Mesendoderm (in vitro differentiated cells): ENCODE measurements around the gene PRRG3.

ENCODE experiments used
- DNase-seq: peaks from one replicate; pipeline ENCODE4 v3.0.0; 2013
- H2AK5ac ChIP-seq: 2 replicates; pipeline ENCODE4 v1.6.1; 2013; ENCODE audit warnings: low read length, inconsistent platforms
- H2BK120ac ChIP-seq: 2 replicates; pipeline ENCODE4 v1.6.1; 2013; ENCODE audit warnings: low read depth, mild to moderate bottlenecking, low read length, moderate library complexity, mixed read lengths
- H2BK15ac ChIP-seq: replicated peaks from 2 replicates; pipeline ENCODE4 v1.6.1; 2013; ENCODE audit warnings: low read depth, mild to moderate bottlenecking, moderate library complexity
- H2BK5ac ChIP-seq: 2 replicates; pipeline ENCODE4 v1.6.1; 2013; ENCODE audit warnings: low read length, inconsistent platforms
- H3K18ac ChIP-seq: 2 replicates; pipeline ENCODE4 v1.6.1; 2013; ENCODE audit warnings: mild to moderate bottlenecking, low read length, mixed read lengths
- H3K23ac ChIP-seq: one replicate; pipeline ENCODE4 v1.6.1; 2013; ENCODE audit warnings: low read length
- H3K27ac ChIP-seq: 2 replicates; pipeline ENCODE4 v1.5.1; 2013; ENCODE audit warnings: low read depth, mild to moderate bottlenecking, inconsistent platforms, low read length, moderate library complexity
- H3K27me3 ChIP-seq: 2 replicates; pipeline ENCODE4 v1.6.1; 2013; ENCODE audit warnings: low read length, control low read depth, mild to moderate bottlenecking, inconsistent platforms; ENCODE audit not compliant: insufficient read depth, poor library complexity
- H3K36me3 ChIP-seq: 2 replicates; pipeline ENCODE4 v1.6.1; 2013; ENCODE audit warnings: low read length, inconsistent platforms; ENCODE audit not compliant: control insufficient read depth, insufficient read depth
- H3K4ac ChIP-seq: one replicate; pipeline ENCODE4 v1.6.1; 2013; ENCODE audit warnings: low read depth, mild to moderate bottlenecking, low read length, moderate library complexity
- H3K4me1 ChIP-seq: 2 replicates; pipeline ENCODE4 v1.6.1; 2013; ENCODE audit warnings: low read depth, low read length, inconsistent platforms; ENCODE audit not compliant: control insufficient read depth
- H3K4me2 ChIP-seq: 2 replicates; pipeline ENCODE4 v1.6.1; 2013; ENCODE audit warnings: low read length
- H3K4me3 ChIP-seq: 2 replicates; pipeline ENCODE4 v1.5.1; 2013; ENCODE audit warnings: mild to moderate bottlenecking, low read length
- H3K56ac ChIP-seq: one replicate; pipeline ENCODE4 v1.6.1; 2013; ENCODE audit warnings: low read length
- H3K79me1 ChIP-seq: 2 replicates; pipeline ENCODE4 v1.6.1; 2013; ENCODE audit warnings: low read length, inconsistent platforms
- H3K79me2 ChIP-seq: 2 replicates; pipeline ENCODE4 v1.6.1; 2013; ENCODE audit warnings: mild to moderate bottlenecking, low read length; ENCODE audit not compliant: control insufficient read depth, insufficient read depth
- H3K9ac ChIP-seq: 2 replicates; pipeline ENCODE4 v1.6.1; 2013; ENCODE audit warnings: low read length, inconsistent platforms
- H4K5ac ChIP-seq: one replicate; pipeline ENCODE4 v1.6.1; 2013; ENCODE audit warnings: low read length
- H4K8ac ChIP-seq: one replicate; pipeline ENCODE4 v1.6.1; 2013; ENCODE audit warnings: low read depth, mild to moderate bottlenecking, control low read depth, low read length, moderate library complexity
- WGBS: extraction: QIAGEN DNeasy Blood & Tissue Kit; methylation state at CpG from one replicate; pipeline ENCODE4 v1.1.7; 2013; ENCODE audit warnings: low lambda C conversion rate, missing lambda C conversion rate; ENCODE audit not compliant: insufficient coverage; ENCODE audit errors: extremely low coverage; 5-methylcytosine and 5-hydroxymethylcytosine counted together

Gene PRRG3

DNA sequence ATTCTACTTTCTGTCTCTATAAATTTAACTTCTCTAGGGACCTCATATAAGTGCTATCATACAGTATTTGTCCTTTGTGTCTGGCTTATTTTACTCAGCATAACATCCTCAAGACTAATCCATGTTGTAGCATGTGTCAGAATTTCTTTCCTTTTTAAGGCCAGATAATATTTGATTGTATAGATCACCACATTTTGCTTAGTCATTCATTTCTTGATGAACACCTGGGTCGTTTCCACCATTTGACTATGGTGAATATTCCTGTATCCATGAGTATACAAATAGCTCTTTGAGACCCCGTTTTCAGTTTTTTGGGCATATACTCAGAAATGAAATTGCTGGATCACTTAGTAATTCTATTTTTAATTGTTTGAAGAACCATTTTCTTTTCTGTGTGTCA is 51.2 kb downstream of the PRRG3 start:
- no peak overlapping the region for H3K27ac ChIP-seq
- H2BK15ac ChIP-seq: no peak overlapping the region
- DNase-seq: no peak
- no peaks in the 10 kb centered on the region for H3K79me1 ChIP-seq
- no peak overlapping the region for H3K4ac ChIP-seq
- H3K79me2 ChIP-seq: no peaks in the 10 kb centered on the region
- H3K36me3 ChIP-seq: no peaks in the 10 kb centered on the region
- H3K4me2 ChIP-seq: no peak overlapping the region
- H2AK5ac ChIP-seq: no peak overlapping the region
- no peak overlapping the region for H2BK120ac ChIP-seq
- no peak overlapping the region for H3K18ac ChIP-seq
- no peak overlapping the region for H2BK5ac ChIP-seq
- H4K5ac ChIP-seq: no peak overlapping the region
- no peak overlapping the region for H4K8ac ChIP-seq
- WGBS: no CpG with 5 or more reads among the region's 2 CpGs
- H3K56ac ChIP-seq: no peak overlapping the region
- no peak overlapping the region for H3K4me3 ChIP-seq
- H3K27me3 ChIP-seq: no peaks in the 10 kb centered on the region
- H3K9ac ChIP-seq: no peak overlapping the region
- no peak overlapping the region for H3K23ac ChIP-seq
- no peaks in the 10 kb centered on the region for H3K4me1 ChIP-seq

DNA sequence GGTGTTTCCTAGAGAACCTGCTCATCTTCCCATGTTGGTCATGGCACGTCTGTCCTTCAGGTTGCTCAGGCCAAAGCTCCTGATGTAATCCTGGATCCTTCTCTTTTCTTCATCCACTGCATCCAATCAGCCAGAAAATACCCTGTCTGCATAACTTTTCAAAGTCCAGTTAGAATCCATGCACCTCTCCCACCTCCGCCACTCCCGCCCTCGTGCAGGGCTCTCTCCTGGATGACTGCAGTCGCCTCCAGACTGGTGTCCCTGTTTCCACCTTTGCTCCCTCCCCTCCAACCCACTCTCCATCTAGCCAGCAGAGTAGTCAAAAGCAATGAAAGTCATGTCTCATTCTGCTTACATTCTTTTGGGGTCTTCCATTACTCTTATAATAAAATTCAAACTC is 55.3 kb downstream of the PRRG3 start:
- no peak for DNase-seq

DNA sequence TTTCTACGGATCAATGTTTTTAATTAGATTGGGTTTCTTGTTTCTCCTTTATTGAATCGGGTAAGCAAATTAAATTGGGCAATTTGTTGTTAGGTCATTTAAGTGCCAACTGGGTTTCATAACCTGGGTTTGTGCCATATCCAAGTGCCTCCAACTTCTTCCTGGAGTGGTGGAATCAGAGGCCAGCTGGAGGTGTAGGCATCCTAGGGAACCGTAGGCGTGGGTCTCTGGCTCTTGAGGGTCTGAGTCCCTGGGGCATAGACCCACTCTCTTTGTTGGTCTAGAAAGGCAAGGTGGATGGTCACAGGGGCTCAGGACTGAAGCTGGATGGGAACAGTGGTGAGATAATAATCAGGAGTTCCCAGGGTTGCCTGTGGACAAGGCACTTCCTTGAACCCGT is 57.6 kb downstream of the PRRG3 start:
- Histone ChIP-seq H3K27ac (no peak overlapping the region), H3K4me3 (no peak overlapping the region), H4K5ac (no peak overlapping the region), H3K4me2 (no peak overlapping the region), H3K4ac (no peak overlapping the region), H2BK120ac (no peak overlapping the region), H3K79me2 (no peaks in the 10 kb centered on the region), H3K18ac (no peak overlapping the region), H3K79me1 (no peaks in the 10 kb centered on the region), H4K8ac (no peak overlapping the region), H3K23ac (no peak overlapping the region), H2BK5ac (no peak overlapping the region), H3K27me3 (no peaks in the 10 kb centered on the region), H3K36me3 (no peaks in the 10 kb centered on the region), H3K4me1 (no peaks in the 10 kb centered on the region), H3K9ac (no peak overlapping the region), H2BK15ac (no peak overlapping the region), H3K56ac (no peak overlapping the region), H2AK5ac (no peak overlapping the region)
- WGBS: no CpG with 5 or more reads among the region's 5 CpGs
- DNase-seq: no peak

More for the DNA sequence above, 55.3 kb downstream of the PRRG3 start:
- no peaks in the 10 kb centered on the region for H3K4me1 ChIP-seq
- H3K56ac ChIP-seq: no peak overlapping the region
- no peak overlapping the region for H2BK120ac ChIP-seq
- no peaks in the 10 kb centered on the region for H3K27me3 ChIP-seq
- H3K9ac ChIP-seq: no peak overlapping the region
- H3K27ac ChIP-seq: no peak overlapping the region
- no peak overlapping the region for H3K18ac ChIP-seq
- H3K79me1 ChIP-seq: no peaks in the 10 kb centered on the region
- H3K79me2 ChIP-seq: no peaks in the 10 kb centered on the region
- no peak overlapping the region for H3K4me3 ChIP-seq
- no CpG with 5 or more reads among the region's 5 CpGs for WGBS
- no peak overlapping the region for H3K23ac ChIP-seq
- no peak overlapping the region for H3K4me2 ChIP-seq
- no peak overlapping the region for H2BK15ac ChIP-seq
- H3K4ac ChIP-seq: no peak overlapping the region
- no peak overlapping the region for H2AK5ac ChIP-seq
- H4K5ac ChIP-seq: no peak overlapping the region
- no peak overlapping the region for H4K8ac ChIP-seq
- H2BK5ac ChIP-seq: no peak overlapping the region
- H3K36me3 ChIP-seq: no peaks in the 10 kb centered on the region

DNA sequence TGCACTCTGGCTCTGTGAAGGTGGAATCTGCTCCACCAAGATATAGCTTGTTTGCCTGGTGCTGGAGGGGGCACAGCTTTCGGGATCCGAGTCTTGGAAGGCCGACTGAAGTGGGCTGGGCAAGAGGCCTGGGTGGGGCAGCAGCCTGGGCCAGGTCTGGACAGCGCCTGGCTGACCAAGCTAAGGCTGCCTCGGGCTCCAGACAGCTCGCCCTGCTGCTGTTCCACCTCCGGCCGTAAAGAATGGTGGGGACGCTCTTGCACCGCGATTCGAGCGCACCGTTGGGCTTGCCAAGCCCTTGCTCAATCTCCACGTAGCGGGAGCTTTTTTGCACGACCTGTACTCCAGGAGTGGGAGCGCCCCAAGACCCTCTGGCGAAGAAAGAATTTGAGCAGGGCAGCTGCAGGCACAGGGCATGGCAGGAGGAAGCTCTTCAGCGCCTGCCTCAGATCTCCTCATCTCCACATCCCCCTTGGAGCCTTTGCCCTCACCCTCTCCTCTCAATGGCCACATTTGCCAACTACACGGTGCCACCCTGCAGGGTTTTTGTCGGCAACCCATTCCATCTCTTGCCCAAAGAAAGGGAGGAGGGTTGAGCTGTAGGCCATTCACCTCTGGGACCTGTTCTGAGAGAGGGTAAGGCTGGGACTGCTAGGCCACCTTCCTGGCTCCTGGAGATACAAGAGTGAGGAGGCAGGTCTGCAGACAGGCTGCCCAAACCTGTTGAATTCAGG is 58.2 kb downstream of the PRRG3 start:
- H2BK120ac ChIP-seq: no peak overlapping the region
- H3K4me2 ChIP-seq: no peak overlapping the region
- H4K8ac ChIP-seq: no peak overlapping the region
- no peak overlapping the region for H3K18ac ChIP-seq
- H2AK5ac ChIP-seq: no peak overlapping the region
- no peak overlapping the region for H3K23ac ChIP-seq
- H3K4me3 ChIP-seq: no peak overlapping the region
- H4K5ac ChIP-seq: no peak overlapping the region
- H3K27ac ChIP-seq: no peak overlapping the region
- H3K9ac ChIP-seq: no peak overlapping the region
- no peaks in the 10 kb centered on the region for H3K36me3 ChIP-seq
- H2BK15ac ChIP-seq: no peak overlapping the region
- no CpG with 5 or more reads among the region's 22 CpGs for WGBS
- H3K79me1 ChIP-seq: no peaks in the 10 kb centered on the region
- H3K4me1 ChIP-seq: no peaks in the 10 kb centered on the region
- no peak overlapping the region for H3K56ac ChIP-seq
- DNase-seq: peak; percentile 59
- H2BK5ac ChIP-seq: no peak overlapping the region
- H3K27me3 ChIP-seq: no peaks in the 10 kb centered on the region
- H3K79me2 ChIP-seq: no peaks in the 10 kb centered on the region
- H3K4ac ChIP-seq: no peak overlapping the region

DNA sequence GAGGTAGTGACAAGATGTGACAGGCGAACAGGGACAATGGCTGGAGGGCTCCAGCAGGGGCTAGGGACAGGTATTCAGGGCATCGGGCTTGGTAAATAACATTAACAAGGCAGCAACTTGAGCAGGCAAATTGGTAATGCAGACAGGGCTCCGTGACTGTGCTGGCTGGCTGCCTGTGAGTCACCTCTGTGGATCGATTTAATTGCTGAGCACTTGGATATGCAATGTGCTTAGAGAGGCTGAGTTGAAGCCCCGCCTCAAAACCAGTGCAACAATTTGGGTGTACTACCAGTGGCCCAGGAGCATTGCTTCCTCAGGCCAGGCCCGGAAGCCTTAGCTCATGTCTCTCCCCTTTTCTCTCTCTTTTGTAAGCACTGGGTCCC is 58.8 kb downstream of the PRRG3 start:
- no peak overlapping the region for H4K5ac ChIP-seq
- H3K79me2 ChIP-seq: no peaks in the 10 kb centered on the region
- no peaks in the 10 kb centered on the region for H3K79me1 ChIP-seq
- H3K23ac ChIP-seq: no peak overlapping the region
- no CpG with 5 or more reads among the region's 6 CpGs for WGBS
- no peak overlapping the region for H3K4me3 ChIP-seq
- H3K36me3 ChIP-seq: no peaks in the 10 kb centered on the region
- no peak overlapping the region for H2AK5ac ChIP-seq
- H3K4ac ChIP-seq: no peak overlapping the region
- no peak overlapping the region for H3K56ac ChIP-seq
- no peaks in the 10 kb centered on the region for H3K27me3 ChIP-seq
- no peak overlapping the region for H2BK15ac ChIP-seq
- H3K4me2 ChIP-seq: no peak overlapping the region
- H3K18ac ChIP-seq: no peak overlapping the region
- H3K9ac ChIP-seq: no peak overlapping the region
- no peak overlapping the region for H2BK120ac ChIP-seq
- no peak overlapping the region for H4K8ac ChIP-seq
- no peak overlapping the region for H2BK5ac ChIP-seq
- peak; percentile 66 for DNase-seq
- no peaks in the 10 kb centered on the region for H3K4me1 ChIP-seq
- no peak overlapping the region for H3K27ac ChIP-seq

DNA sequence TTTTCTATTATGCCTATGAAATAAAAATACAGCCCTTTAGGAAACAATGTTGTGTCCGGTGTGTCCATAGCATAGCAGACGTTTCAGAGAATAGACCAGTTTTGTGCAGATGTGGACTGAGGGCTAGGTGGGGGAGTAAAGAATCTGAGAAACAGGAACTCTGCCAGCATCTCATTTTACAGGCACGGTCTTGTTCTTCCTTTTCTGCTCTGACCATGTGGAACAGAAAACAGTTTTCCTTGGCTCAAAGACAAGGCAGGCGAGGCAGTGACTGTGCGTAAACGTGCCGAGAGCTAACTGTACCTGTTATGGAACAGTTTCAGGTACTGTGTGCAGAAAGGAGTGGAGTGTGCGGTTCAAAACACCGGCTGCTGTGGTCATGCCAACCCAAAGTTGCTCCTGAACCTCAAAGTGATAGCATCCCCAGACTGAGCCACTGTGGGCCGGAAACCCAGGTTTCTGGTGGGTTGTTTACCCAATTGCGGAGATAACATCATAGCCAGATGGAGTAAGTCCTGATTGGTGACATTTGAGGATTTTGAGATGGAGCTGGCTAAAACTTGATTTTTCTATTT is 59.5 kb downstream of the PRRG3 start:
- Histone ChIP-seq H2BK15ac (no peak overlapping the region), H3K79me1 (no peaks in the 10 kb centered on the region), H3K4me2 (no peak overlapping the region), H4K8ac (no peak overlapping the region), H4K5ac (no peak overlapping the region), H3K23ac (no peak overlapping the region), H3K79me2 (no peaks in the 10 kb centered on the region), H2BK5ac (no peak overlapping the region), H3K18ac (no peak overlapping the region), H3K27me3 (no peaks in the 10 kb centered on the region), H3K9ac (no peak overlapping the region), H3K36me3 (no peaks in the 10 kb centered on the region), H2BK120ac (no peak overlapping the region), H3K27ac (no peak overlapping the region), H3K4ac (no peak overlapping the region), H3K56ac (no peak overlapping the region), H3K4me3 (no peak overlapping the region), H2AK5ac (no peak overlapping the region), H3K4me1 (no peaks in the 10 kb centered on the region)
- no peak for DNase-seq
- no CpG with 5 or more reads among the region's 11 CpGs for WGBS
